Amygdala (tissue), 56 donors: ENCODE measurements around the gene MTFR1L.

ENCODE experiments used
- DNase-seq, 56 donors: peaks; one replicate each; lab custom pipeline; 2025; lab: John Stamatoyannopoulos, UW

Gene MTFR1L

DNA sequence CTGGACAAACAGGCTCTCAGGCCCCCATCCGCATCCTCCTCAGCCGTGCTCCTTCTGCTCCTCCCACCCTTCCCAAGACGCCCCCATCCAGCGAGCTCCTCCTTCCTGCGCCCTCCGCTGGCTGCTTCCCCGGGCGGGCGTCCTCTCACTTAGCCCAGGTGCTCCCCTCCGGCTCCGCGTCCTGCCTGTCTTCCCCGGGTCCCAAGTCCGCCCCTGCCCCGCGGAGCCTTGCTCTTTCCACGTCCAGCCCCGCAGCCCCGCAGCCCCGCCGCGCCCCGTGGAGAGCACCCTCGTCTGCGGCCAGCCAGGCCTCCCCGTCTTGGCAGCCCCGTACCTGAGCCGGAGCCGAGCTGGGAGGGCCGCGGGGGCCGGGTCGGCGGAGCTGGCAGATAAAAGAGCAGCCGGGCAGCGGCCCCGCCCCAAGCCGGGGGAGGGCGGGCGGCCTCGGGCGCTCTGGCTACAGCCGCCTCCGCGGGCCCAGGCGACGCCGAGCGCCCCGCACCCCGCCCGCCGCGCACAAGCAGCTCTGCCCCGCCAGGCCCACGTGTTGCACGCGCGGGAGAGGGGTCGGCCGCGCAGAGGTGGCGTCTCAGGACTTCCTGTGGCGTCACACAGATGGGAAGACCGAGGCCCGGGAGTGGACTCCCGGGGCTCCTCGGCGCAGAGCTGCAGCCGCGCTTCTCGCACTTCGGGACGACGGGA lies 55.6 kb downstream of the MTFR1L start, which contains the start of gene PAQR7:
Gene PAQR7, minus strand, starts transcription at position 555 of the 702 bp plus-strand sequence. CDS start 11,869 bp downstream, outside the sequence.
- peak in 52 of 56 donors; percentile 30 to 86 (median 63) for DNase-seq

DNA sequence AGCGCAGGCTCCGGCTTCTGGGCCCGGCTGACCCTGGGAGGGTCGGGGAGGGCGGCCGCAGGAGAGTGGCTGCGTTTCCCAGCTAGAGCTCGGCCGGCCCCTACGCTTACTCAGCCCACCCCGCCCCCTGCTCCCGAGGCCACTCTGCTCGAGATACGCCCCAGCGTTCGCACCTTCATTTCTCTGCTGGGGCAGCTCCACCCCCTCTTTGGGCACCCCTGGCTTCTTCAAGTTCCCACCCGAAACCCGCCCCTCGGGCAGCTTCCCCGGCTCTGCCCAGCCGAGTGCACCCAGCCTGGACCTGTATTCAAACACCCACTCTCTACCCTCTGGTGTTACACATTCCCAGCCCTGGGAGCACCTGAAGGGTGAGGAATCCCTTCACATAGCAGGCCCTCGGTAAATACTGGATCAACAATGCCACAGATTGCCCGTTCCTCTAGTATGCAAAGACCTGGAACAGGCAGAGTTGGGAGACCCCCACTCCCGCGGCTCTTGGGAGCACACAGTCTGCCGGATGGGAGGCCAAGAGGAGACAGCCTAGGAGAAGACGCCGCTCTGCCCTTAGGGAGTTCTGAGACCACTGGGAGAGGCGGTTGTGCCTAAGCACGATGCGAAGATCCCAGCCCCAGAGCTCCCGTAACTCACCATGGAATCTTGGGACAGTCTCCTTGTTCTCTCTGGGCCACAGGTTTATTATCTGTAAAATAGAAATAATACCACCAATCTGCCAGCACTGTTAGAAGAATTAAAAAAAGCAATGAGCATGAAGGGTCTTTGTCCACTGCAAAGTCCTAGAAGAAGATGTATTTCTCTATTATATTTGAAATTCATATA lies 56.3 kb downstream of the MTFR1L start:
- DNase-seq = peak in 2 of 56 donors; percentile 46 to 56

DNA sequence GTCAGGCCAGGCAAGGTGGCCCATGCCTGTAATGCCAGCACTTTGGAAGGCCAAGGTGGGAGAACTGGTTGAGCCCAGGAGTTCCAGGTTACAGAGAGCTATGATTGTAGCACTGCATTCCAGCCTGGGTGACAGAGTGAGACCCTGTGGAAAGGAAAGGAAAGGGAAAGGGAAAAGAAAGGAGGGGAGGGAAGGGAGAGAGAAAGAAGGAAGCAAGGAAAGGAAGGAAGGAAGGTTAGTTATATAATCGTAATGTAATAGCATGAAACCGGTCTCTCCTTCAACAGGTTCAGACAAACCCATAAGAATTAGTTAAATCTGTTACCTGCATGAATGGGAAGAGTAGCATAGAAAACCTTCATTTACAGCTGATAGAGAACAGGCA lies 56.9 kb downstream of the MTFR1L start:
- DNase-seq = no peak

DNA sequence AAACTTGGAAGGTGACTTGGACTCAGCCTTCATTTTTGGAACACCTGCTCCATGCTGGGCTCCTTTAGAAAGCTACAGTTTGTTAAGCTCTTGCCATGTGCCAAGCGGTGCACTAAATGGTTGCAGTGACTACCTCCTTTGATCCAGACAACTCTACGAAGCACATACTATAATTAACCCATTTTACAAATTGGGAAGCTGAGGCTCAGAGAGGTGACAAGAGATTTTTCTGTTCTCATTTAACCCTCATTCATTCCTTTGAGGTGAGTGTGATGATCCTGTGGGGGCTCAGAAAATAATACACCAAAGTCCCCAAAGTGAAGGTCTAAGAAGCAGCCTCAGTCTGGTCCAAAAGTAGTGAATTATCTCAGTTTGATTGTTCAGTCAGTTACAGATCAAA lies 57.4 kb downstream of the MTFR1L start:
- DNase-seq = no peak

DNA sequence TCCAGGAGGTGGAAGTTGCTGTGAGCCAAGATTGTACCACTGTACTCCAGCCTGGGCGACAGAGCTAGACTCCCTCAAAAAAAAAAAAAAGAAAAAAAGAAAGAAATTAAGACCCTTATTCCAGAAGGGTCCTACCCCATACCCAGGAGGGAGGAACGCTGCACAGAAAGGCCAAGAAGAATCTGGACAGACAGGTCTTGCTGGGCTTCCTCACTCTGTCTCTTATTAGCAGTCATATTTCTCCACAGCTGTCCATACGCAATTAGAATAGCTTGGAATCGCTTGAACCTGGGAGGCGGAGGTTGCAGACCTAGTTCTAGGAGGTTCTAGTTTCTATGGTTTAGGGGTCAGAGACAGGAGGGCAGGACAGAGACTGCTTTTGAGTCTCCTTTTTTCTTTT lies 58.9 kb downstream of the MTFR1L start:
- no peak for DNase-seq

DNA sequence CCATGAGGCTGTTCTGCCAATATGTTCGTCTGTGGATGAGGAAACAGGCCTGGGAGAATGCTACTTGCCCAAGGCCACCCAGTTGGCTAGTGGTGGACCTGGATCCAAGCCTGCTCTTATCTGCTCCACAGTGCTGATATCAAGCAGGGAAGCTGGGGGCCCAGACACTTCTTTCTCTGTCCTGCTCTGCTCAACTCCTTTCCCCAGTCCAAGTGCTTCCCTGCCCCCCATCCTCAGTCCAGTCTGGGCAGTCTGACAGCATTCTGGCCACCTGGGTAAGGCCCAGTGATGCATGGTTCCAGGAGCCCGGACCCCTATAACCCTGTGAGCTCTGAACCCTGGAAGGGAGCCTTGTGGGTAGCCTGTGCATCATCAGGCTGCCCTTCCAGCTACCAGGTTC lies 59.9 kb downstream of the MTFR1L start:
- no peak for DNase-seq

DNA sequence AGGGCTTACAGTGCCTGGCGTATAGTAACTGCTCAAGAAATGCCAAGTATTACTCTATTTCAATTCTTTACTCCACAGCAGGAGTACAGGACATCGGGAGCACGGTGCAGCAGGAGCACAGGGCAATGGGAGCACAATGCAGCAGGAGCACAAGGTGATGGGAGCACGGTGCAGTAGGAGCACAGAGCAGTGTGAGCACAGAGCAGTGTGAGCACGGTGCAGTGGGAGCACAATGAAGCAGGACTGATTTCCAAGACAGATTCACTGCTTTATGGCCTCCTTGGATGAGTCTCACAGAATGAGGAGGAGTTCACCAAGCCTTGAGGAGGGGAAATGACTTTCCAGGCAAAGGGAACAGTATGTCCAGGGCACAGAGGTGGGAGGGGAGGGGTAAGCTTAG lies 60.8 kb downstream of the MTFR1L start:
- DNase-seq = no peak

DNA sequence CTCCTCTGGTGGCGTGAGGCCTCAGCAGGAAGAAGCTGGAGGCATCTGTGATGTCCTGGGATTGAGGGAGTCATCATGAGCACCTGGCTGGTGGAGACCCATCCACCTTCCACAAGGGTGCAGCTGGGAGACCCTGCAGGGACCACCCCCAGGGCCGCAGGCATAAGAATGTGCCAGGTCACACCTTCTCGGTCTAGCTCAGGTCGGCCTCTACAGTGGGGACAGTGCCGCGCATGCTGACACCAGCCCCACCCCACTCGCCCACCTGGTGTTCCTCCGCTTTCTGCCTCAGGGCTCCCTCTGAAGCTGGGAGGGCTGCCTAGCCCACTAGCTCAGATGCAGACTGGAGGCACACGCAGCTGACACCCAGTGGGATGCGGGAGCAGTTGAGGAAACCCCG lies 61.5 kb downstream of the MTFR1L start:
- no peak for DNase-seq
